T-cell (primary cell): ENCODE measurements around the gene SEPHS1. TPM values are rescaled to one million over a fixed set of nuclear protein-coding genes. Genes with fewer than 3 reads are reported as not detected.

Source experiments
- ATAC-seq, 4 experiments: fragments of 200-7000 bp in 3 of 4; fragments of 150-1000 bp in 1 of 4; cut with Tn5 transposase; replicated peaks in 1 of 4; 1 replicate in 3 of 4; 2 replicates in 1 of 4; pipeline ENCODE4 v1.10.0; 2021; ENCODE audit warnings: moderate library complexity in 3 of 4, mild to moderate bottlenecking in 2 of 4, moderate number of reproducible peaks in 1 of 4
- CTCF ChIA-PET, 2 donors: fragments of 300-600 bp; sonication (Branson Sonifier 250); formaldehyde crosslinking; loops; one replicate each; lab custom pipeline; 2022; ENCODE audit warnings: antibody characterized with exemption in 2 of 2; lab: Charles Lee
- POLR2A ChIA-PET, 2 donors: fragments of 300-600 bp; sonication (Branson Sonifier 250); formaldehyde crosslinking; loops; one replicate each; lab custom pipeline; 2022; ENCODE audit warnings: antibody characterized with exemption in 2 of 2; lab: Charles Lee
- DNase-seq, 35 experiments: peaks; one replicate each; pipeline versions ENCODE4 v3.0.0 to v3.0.0-alpha.2; 2013 to 2023
- H3K27ac ChIP-seq: one replicate; pipeline ENCODE4 v1.5.1; 2013; ENCODE audit warnings: low read length
- H3K27me3 ChIP-seq, 2 experiments: replicated peaks in 1 of 2; 1 replicate in 1 of 2; 2 replicates in 1 of 2; pipeline versions ENCODE4 v1.6.1 to v1.7.0; 2013; ENCODE audit warnings: low read length in 1 of 2, mixed read lengths in 1 of 2; ENCODE audit not compliant: control insufficient read depth in 2 of 2, insufficient read depth in 2 of 2; ENCODE audit errors: extremely low read depth in 1 of 2
- H3K36me3 ChIP-seq, 2 donors: 1 replicate in 1 of 2; 2 replicates in 1 of 2; pipeline versions ENCODE4 v1.6.1 to v1.7.0; 2013; ENCODE audit warnings: low read length in 1 of 2; ENCODE audit not compliant: control insufficient read depth in 2 of 2, insufficient read depth in 1 of 2; ENCODE audit errors: extremely low read depth in 1 of 2
- H3K4me1 ChIP-seq, 2 experiments: 1 replicate in 1 of 2; 2 replicates in 1 of 2; pipeline versions ENCODE4 v1.6.1 to v1.7.0; 2013; ENCODE audit warnings: low read length in 2 of 2, mixed read lengths in 1 of 2; ENCODE audit not compliant: insufficient read depth in 2 of 2, control insufficient read depth in 1 of 2; ENCODE audit errors: extremely low read depth in 1 of 2
- H3K4me3 ChIP-seq, 2 donors: 1 replicate in 1 of 2; 2 replicates in 1 of 2; pipeline versions ENCODE4 v1.5.1 to v1.7.0; 2013; ENCODE audit warnings: mild to moderate bottlenecking in 2 of 2, low read length in 1 of 2, moderate library complexity in 1 of 2; ENCODE audit not compliant: control insufficient read depth in 1 of 2; ENCODE audit errors: extremely low read depth in 1 of 2
- H3K9me3 ChIP-seq: 2 replicates; pipeline ENCODE4 v1.7.0; 2013
- H3K27ac Mint-ChIP-seq, 2 donors: one replicate each; pipeline ENCODE4 v1.8.0; 2020 to 2021; ENCODE audit warnings: mild to moderate bottlenecking in 2 of 2, mixed read lengths in 2 of 2
- H3K27me3 Mint-ChIP-seq, 2 donors: one replicate each; pipeline ENCODE4 v1.8.0; 2021 to 2022; ENCODE audit warnings: mixed read lengths in 2 of 2
- H3K36me3 Mint-ChIP-seq: one replicate; pipeline ENCODE4 v1.8.0; 2021; ENCODE audit warnings: mixed read lengths
- H3K4me1 Mint-ChIP-seq, 3 donors: one replicate each; pipeline ENCODE4 v1.8.0; 2020 to 2022; ENCODE audit warnings: mixed read lengths in 3 of 3, mild to moderate bottlenecking in 1 of 3
- H3K4me3 Mint-ChIP-seq, 3 donors: one replicate each; pipeline ENCODE4 v1.8.0; 2020 to 2022; ENCODE audit warnings: mild to moderate bottlenecking in 3 of 3, mixed read lengths in 3 of 3, moderate library complexity in 3 of 3
- H3K9me3 Mint-ChIP-seq, 3 donors: one replicate each; pipeline ENCODE4 v1.8.0; 2020 to 2022; ENCODE audit warnings: mixed read lengths in 3 of 3
- WGBS: methylation state at CpG from one replicate; pipeline ENCODE4 v1.1.5; 2013; ENCODE audit warnings: missing lambda C conversion rate; ENCODE audit not compliant: insufficient coverage; 5-methylcytosine and 5-hydroxymethylcytosine counted together
- total RNA-seq, 35 experiments: library from RNA in 6 of 35; stranded (reverse) in 6 of 35; fragments of 120-200 nt in 1 of 35; gene quantifications; one replicate each; pipeline versions ENCODE4 v1.2.1 to v1.2.4 and lab custom pipeline; 2013 to 2026

SEPHS1 gene
- total RNA-seq, 5 donors from 2014 or later (not counting 1 experiment from before 2014, with no cell fraction given): 24.0 to 34.6 (median 29.2) TPM

GRCh38 chr10:13309792-13310191 lies 38.3 kb downstream of the SEPHS1 start:
- no peak for ATAC-seq
- 100% methylated on average over 2 of the region's 2 CpGs for WGBS
- H3K27ac Mint-ChIP-seq: no peak overlapping the region
- H3K4me3 ChIP-seq: no peak overlapping the region
- H3K4me3 Mint-ChIP-seq: no peak overlapping the region
- POLR2A ChIA-PET: no interaction called here
- DNase-seq: no peak
- CTCF ChIA-PET: no interaction called here
- H3K27ac ChIP-seq: no peak overlapping the region
- no peaks in the 10 kb centered on the region for H3K27me3 Mint-ChIP-seq
- no peaks in the 10 kb centered on the region for H3K4me1 ChIP-seq
- no peaks in the 10 kb centered on the region for H3K9me3 Mint-ChIP-seq
- no peaks in the 10 kb centered on the region for H3K9me3 ChIP-seq
- no peaks in the 10 kb centered on the region for H3K36me3 ChIP-seq
- H3K27me3 ChIP-seq: no peaks in the 10 kb centered on the region
- H3K36me3 Mint-ChIP-seq: peaks cover 5% of the 10 kb centered on the region
- H3K4me1 Mint-ChIP-seq: no peaks in the 10 kb centered on the region

GRCh38 chr10:13308096-13308495 lies 40.0 kb downstream of the SEPHS1 start:
- ATAC-seq (no peak), DNase-seq (no peak)
- Mint-ChIP-seq H3K4me1 (no peaks in the 10 kb centered on the region), H3K27me3 (no peaks in the 10 kb centered on the region), H3K36me3 (peaks cover 5% of the 10 kb centered on the region), H3K27ac (no peak overlapping the region), H3K4me3 (no peak overlapping the region), H3K9me3 (no peaks in the 10 kb centered on the region)
- CTCF ChIA-PET: interaction anchor here in 1 of 2 donors (0.7 to 0.9 kb wide), 2 partner anchors 43 to 379 kb away, joined by 5 to 8 read pairs; no protein-coding TSS in a partner anchor
- POLR2A ChIA-PET: interaction anchor here (0.6 to 0.7 kb wide), 2 partner anchors 23 to 28 kb away, joined by 4 to 7 read pairs; no protein-coding TSS in a partner anchor
- Histone ChIP-seq H3K4me1 (no peaks in the 10 kb centered on the region), H3K4me3 (no peak overlapping the region), H3K27me3 (no peaks in the 10 kb centered on the region), H3K36me3 (no peaks in the 10 kb centered on the region), H3K9me3 (no peaks in the 10 kb centered on the region), H3K27ac (no peak overlapping the region)
- 80% methylated on average over 1 of the region's 6 CpGs for WGBS

GRCh38 chr10:13306103-13306502 lies 42.0 kb downstream of the SEPHS1 start:
- H3K9me3 ChIP-seq: no peaks in the 10 kb centered on the region
- ChIA-PET CTCF (no interaction called here), POLR2A (no interaction called here)
- Mint-ChIP-seq H3K4me3 (no peak overlapping the region), H3K36me3 (peaks cover 5% of the 10 kb centered on the region), H3K27ac (no peak overlapping the region), H3K9me3 (no peaks in the 10 kb centered on the region), H3K4me1 (peaks cover 15 to 17% (median 16%) of the 10 kb centered on the region in 3 donors), H3K27me3 (no peaks in the 10 kb centered on the region)
- no peaks in the 10 kb centered on the region for H3K36me3 ChIP-seq
- peaks cover 0 to 10% of the 10 kb centered on the region in 2 experiments for H3K4me1 ChIP-seq
- no CpG with 5 or more reads among the region's 6 CpGs for WGBS
- no peaks in the 10 kb centered on the region for H3K27me3 ChIP-seq
- no peak for DNase-seq
- H3K4me3 ChIP-seq: no peak overlapping the region
- ATAC-seq: no peak
- no peak overlapping the region for H3K27ac ChIP-seq

GRCh38 chr10:13302821-13303555 lies 45.1 kb downstream of the SEPHS1 start:
- Histone ChIP-seq H3K27me3 (no peaks in the 10 kb centered on the region), H3K36me3 (no peaks in the 10 kb centered on the region), H3K27ac (peak overlapping the region; percentile 100), H3K4me1 (peaks cover 6 to 28% of the 10 kb centered on the region in 2 experiments), H3K4me3 (peak overlapping the region in 1 of 2 donors; percentile 75), H3K9me3 (no peaks in the 10 kb centered on the region)
- H3K36me3 Mint-ChIP-seq: peaks cover 5% of the 10 kb centered on the region
- H3K4me3 Mint-ChIP-seq: peak overlapping the region; percentile 86 to 89 (median 88)
- no peaks in the 10 kb centered on the region for H3K27me3 Mint-ChIP-seq
- peak in 1 of 35 experiments; percentile 16 for DNase-seq
- no peaks in the 10 kb centered on the region for H3K9me3 Mint-ChIP-seq
- POLR2A ChIA-PET: interaction anchor here (0.6 to 1.5 kb wide), 12 partner anchors 19 to 484 kb away, joined by 3 to 6 read pairs (median 3); partner anchors contain the start of gene MCM10 (in 1 of the 2)
- CTCF ChIA-PET: interaction anchor here (0.6 to 3.3 kb wide), 22 partner anchors 12 to 1262 kb away, joined by 3 to 33 read pairs (median 4); partner anchors contain the start of genes MCM10 (in 1 of the 2) and OPTN (in 1 of the 2)
- ATAC-seq: no peak
- peaks cover 22 to 30% (median 29%) of the 10 kb centered on the region in 3 donors for H3K4me1 Mint-ChIP-seq
- 95% methylated on average over 9 of the region's 23 CpGs for WGBS
- H3K27ac Mint-ChIP-seq: peak overlapping the region; percentile 98 to 99

- H3K36me3 Mint-ChIP-seq: peaks cover 4% of the 10 kb centered on the region
- ChIA-PET POLR2A (interaction anchor here in 1 of 2 donors (0.6 kb wide), 1 partner anchor 44 kb away, joined by 3 read pairs; no protein-coding TSS in a partner anchor), CTCF (interaction anchor here (0.6 to 1.5 kb wide), 4 partner anchors 50 to 1232 kb away, joined by 3 read pairs; partner anchors contain the start of gene MCM10 (in 1 of the 2))
- WGBS: 1% methylated on average over 86 of the region's 88 CpGs
- H3K9me3 Mint-ChIP-seq: no peaks in the 10 kb centered on the region
- peak within 1 kb of the TSS; percentile 67 to 68 for H3K4me3 ChIP-seq
- peak within 1 kb of the TSS; percentile 83 to 90 for H3K27ac Mint-ChIP-seq
- H3K4me3 Mint-ChIP-seq: peak within 1 kb of the TSS; percentile 82 to 86 (median 83)
- H3K27ac ChIP-seq: peak within 1 kb of the TSS; percentile 90
- peak; percentile 64 to 90 (median 78) for DNase-seq
- H3K4me1 ChIP-seq: peaks cover 6 to 28% of the 10 kb centered on the region in 2 experiments
- H3K27me3 ChIP-seq: no peaks in the 10 kb centered on the region
- no peaks in the 10 kb centered on the region for H3K27me3 Mint-ChIP-seq
- ATAC-seq: peak; percentile 68 to 72 (median 70)
- H3K4me1 Mint-ChIP-seq: peaks cover 22 to 30% (median 29%) of the 10 kb centered on the region in 3 donors
- H3K9me3 ChIP-seq: no peaks in the 10 kb centered on the region
- no peaks in the 10 kb centered on the region for H3K36me3 ChIP-seq
These were observed 48.4 kb downstream of the SEPHS1 start, which contains the start of gene PHYH for GRCh38 chr10:13299437-13300287. PHYH (minus strand) TSS chr10:13300064; CDS start chr10:13300042, 22 bp downstream.
